GM23338 (cell line): ENCODE data around the gene JUNB. TPM values are rescaled to one million over a fixed set of nuclear protein-coding genes. Genes with fewer than 3 reads are reported as not detected.

Experiments used
- CTCF ChIP-seq, 2 experiments: fragments of 200-600 bp in 1 of 2; sonication (generic) in 1 of 2; conservative IDR thresholded peaks; 2 replicates each; pipeline versions ENCODE4 v1.5.1 to v1.6.1; 2016 to 2017; ENCODE audit warnings: antibody characterized with exemption in 2 of 2, low read depth in 2 of 2, mild to moderate bottlenecking in 2 of 2, moderate library complexity in 1 of 2
- ETS1 ChIP-seq: IDR thresholded peaks from 2 replicates; pipeline ENCODE4 v1.6.1; 2016; ENCODE audit warnings: antibody characterized with exemption
- EZH2 ChIP-seq: fragments of 200-600 bp; sonication (generic); IDR thresholded peaks from one replicate; pipeline ENCODE4 v1.8.0; 2017; ENCODE audit warnings: antibody characterized with exemption, mild to moderate bottlenecking, low read depth; ENCODE audit not compliant: unreplicated experiment
- STAT1 ChIP-seq: IDR thresholded peaks from one replicate; pipeline ENCODE4 v1.6.1; 2016; ENCODE audit warnings: antibody characterized with exemption; ENCODE audit not compliant: unreplicated experiment
- ZNF114 ChIP-seq: fragments of 250-450 bp; sonication (Bioruptor Pico); IDR thresholded peaks from 2 replicates; pipeline ENCODE4 v1.5.0; 2020; ENCODE audit warnings: mild to moderate bottlenecking, moderate library complexity
- ZNF462 ChIP-seq: fragments of 250-450 bp; sonication (Bioruptor Pico); IDR thresholded peaks from 2 replicates; pipeline ENCODE4 v1.5.0; 2020; ENCODE audit warnings: mild to moderate bottlenecking, moderate library complexity
- polyA plus RNA-seq: library from polyadenylated mRNA; unstranded; fragments of >200 nt; fragmentation: Nextera tagmentation; extraction: Ambion mirVana; gene quantifications from 2 replicates; pipeline ENCODE4 v1.2.1, GENCODE V29; 2016
- total RNA-seq: library from RNA; depleted of rRNA; stranded (reverse); fragments of >200 nt; shearing (Covaris generic); gene quantifications from 2 replicates; pipeline ENCODE4 v1.2.3, GENCODE V29; 2014

The JUNB gene
- total and polyA plus RNA-seq, 2 experiments from 2014 or later = 7.7 to 20.2 TPM

GRCh38 chr19:12790628-12791344 is 500 bp upstream of the JUNB start (continued):
- TF ChIP-seq ZNF462 (CRISPR knock-in tag) (no peak), EZH2 (no peak), ETS1 (no peak), ZNF114 (CRISPR knock-in tag) (no peak), CTCF (conservative IDR thresholded peaks at IDR 0.05; ENCODE audit: low read depth in 2 of 2) (no peak), STAT1 (no peak)
